Stimulated activated naive CD8-positive, alpha-beta T cell treated with anti-CD3 and anti-CD28 coated beads, Interleukin-15, amount 100 ng/mL, for 72 hours (primary cell): ENCODE results near the gene SH3RF3.

Experiments used
- ATAC-seq: fragments of 150-1000 bp; cut with Tn5 transposase; 2 replicates; pipeline ENCODE4 v1.10.0; 2021; ENCODE audit warnings: mild to moderate bottlenecking, moderate library complexity
- DNase-seq, 2 donors: peaks; one replicate each; pipeline ENCODE4 v3.0.0; 2021 to 2022
- H3K27ac Mint-ChIP-seq, 2 donors: one replicate each; pipeline ENCODE4 v1.8.0; 2022; ENCODE audit warnings: mild to moderate bottlenecking in 2 of 2, mixed read lengths in 2 of 2, moderate library complexity in 2 of 2
- H3K27me3 Mint-ChIP-seq: one replicate; pipeline ENCODE4 v1.8.0; 2022; ENCODE audit warnings: mixed read lengths
- H3K4me1 Mint-ChIP-seq: one replicate; pipeline ENCODE4 v1.8.0; 2022; ENCODE audit warnings: mild to moderate bottlenecking, mixed read lengths
- H3K4me3 Mint-ChIP-seq, 2 donors: one replicate each; pipeline ENCODE4 v1.8.0; 2022; ENCODE audit warnings: mild to moderate bottlenecking in 2 of 2, mixed read lengths in 2 of 2, moderate library complexity in 1 of 2
- H3K9me3 Mint-ChIP-seq, 2 donors: one replicate each; pipeline ENCODE4 v1.8.0; 2022; ENCODE audit warnings: mixed read lengths in 2 of 2

SH3RF3 gene

DNA sequence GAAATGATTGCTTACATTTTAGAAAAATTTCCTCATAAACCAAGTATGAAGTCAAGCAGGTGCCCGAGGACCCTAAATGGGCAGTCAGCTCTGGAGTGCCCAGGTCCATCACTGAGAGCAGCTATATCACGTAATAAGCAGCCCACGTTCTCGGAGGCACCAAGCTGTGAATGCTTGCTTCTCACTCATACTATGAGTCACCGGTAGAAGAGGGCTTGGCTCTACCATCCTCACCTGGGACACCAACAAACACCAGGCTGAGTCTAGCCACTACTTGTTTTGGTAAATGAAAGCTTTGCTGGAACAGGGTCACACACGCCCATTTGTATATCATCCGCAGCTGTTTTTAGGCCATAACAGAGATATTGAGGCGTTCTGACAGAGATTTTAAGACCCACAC is 277.3 kb downstream of the SH3RF3 start:
- no peak for ATAC-seq
- H3K27me3 Mint-ChIP-seq: no peaks in the 10 kb centered on the region
- no peak for DNase-seq
- H3K4me1 Mint-ChIP-seq: peaks cover 23% of the 10 kb centered on the region
- no peaks in the 10 kb centered on the region for H3K9me3 Mint-ChIP-seq
- H3K27ac Mint-ChIP-seq: no peak overlapping the region
- no peak overlapping the region for H3K4me3 Mint-ChIP-seq

DNA sequence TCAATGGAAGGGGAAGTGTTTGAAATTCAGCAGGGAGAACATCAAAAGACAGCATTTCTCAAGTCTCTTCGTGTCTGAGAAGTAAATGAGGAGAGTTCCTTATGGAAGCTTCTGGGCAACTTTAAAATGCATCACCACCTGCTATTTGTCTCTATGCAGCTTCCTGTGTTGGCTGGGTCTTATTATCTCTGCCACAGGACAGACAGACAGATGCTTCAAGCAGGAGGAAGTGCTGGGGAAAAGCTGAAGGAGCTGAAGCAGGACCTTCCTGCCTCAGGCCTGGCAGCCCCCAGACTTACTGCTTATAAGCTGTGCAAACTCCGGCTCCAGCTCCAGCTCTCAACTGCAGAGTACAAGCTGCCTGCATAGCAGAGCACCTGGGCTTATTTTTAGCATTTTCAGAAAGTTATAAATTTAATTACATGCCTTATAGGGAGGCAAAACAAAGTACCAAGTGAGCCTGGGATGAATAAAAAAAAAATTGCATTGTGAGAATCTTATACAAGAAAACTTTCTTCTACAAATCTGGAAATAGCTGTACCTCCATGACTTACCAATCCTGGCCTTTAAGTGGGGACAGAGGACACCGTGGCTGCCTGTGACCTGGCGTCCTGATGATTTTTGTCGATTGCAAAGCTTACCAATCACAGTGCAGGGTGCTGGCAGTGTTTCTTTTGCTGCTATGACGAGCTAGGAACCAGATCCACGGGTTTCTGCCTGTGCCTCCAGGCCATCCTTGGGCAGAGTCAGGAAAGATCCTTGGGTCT is 278.5 kb downstream of the SH3RF3 start:
- DNase-seq: no peak
- ATAC-seq: no peak
- no peaks in the 10 kb centered on the region for H3K9me3 Mint-ChIP-seq
- no peaks in the 10 kb centered on the region for H3K27me3 Mint-ChIP-seq
- no peak overlapping the region for H3K27ac Mint-ChIP-seq
- H3K4me1 Mint-ChIP-seq: peaks cover 18% of the 10 kb centered on the region
- no peak overlapping the region for H3K4me3 Mint-ChIP-seq

DNA sequence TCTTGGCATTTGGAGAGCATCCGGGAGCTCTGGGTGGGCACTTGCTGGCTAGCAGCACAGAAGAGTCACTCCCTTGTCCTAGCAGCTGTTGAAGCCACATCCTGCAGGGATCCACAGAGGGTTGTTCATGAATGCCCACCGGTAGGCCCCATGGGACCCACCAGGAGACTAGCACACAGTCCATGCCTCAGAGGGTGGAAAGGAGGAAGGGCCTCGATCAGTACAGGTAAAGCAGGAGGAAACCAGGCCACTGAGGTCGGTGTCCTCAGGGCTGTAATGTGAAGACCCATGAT is 279.0 kb downstream of the SH3RF3 start:
- H3K4me3 Mint-ChIP-seq: no peak overlapping the region
- H3K27me3 Mint-ChIP-seq: no peaks in the 10 kb centered on the region
- ATAC-seq: no peak
- peaks cover 13% of the 10 kb centered on the region for H3K4me1 Mint-ChIP-seq
- DNase-seq: no peak
- H3K9me3 Mint-ChIP-seq: no peaks in the 10 kb centered on the region
- H3K27ac Mint-ChIP-seq: no peak overlapping the region

DNA sequence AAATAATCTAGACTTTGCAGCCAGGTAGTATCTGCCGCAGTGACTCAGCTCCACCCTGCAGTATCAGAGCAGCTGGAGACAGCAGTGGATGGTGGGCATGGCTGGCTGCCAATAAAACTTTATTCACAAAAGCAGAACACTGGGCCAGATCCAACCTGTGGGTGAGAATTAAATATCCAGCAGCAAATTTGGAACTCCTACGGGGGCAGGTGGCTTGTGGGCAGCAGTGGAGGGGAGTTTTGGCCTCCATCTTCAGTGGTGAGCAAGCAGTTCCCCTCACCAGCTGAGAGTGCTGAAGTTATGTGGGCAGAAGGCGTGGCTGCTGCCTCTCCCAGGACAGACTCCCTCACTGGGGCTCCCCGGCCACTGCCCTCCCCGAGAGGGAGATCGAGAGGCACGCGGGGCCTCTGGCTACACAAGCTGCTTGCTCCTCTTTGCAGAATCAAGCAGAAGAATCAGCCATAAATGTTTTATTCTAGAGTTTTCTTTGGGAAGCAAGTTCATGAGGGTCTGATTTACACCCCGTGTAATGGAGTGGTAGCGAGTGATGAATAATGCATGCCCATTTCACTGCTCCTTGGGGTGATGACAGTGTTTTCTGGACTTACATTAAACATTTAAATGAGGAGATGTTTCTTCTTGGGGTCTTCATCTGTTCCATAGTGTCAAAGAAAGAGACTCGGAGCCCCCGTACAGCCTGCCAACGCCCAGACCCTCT is 280.5 kb downstream of the SH3RF3 start:
- ATAC-seq (no peak), DNase-seq (no peak)
- Mint-ChIP-seq H3K27ac (peak overlapping the region in 1 of 2 donors; percentile 20), H3K9me3 (no peaks in the 10 kb centered on the region), H3K4me1 (no peaks in the 10 kb centered on the region), H3K27me3 (no peaks in the 10 kb centered on the region), H3K4me3 (no peak overlapping the region)

DNA sequence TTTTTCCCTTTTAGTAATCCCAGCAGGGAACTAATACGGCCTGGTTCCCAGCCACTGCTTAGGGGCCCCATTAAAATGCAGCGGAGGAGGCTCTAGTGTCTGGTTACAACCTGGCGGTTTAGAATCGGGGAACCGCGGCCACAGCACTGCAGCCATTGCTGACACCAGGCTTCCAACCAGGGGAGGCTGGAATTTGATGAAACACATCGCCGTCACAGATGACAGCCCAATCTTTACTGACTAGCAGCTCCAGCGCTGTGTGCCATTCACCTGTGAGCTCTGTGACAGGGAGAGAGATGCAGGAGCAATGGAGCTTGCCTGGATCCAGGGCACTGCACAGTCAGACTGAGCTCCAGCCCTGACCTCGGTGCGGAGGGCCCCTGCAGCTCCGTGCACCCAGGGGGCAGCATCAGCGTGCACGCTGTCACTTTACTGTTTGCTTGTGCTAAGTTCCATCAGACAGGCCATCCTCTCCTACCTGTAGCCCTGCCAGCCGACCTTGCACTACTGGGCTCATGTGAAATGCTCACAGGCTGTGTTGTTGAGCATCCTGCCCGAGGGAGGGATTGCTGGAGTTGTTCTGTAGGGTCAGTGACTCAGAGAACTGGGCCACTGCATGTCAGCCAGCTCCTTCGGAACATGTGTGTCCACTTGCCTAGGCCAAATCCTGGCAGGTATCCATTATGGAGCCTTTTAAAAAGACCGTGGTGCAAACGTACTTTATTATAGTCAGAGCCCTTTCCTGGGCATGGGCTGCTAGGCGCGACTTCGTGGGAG is 281.2 kb downstream of the SH3RF3 start:
- ATAC-seq (no peak), DNase-seq (no peak)
- H3K27me3 Mint-ChIP-seq: no peaks in the 10 kb centered on the region
- peak overlapping the region in 1 of 2 donors; percentile 20 for H3K27ac Mint-ChIP-seq
- no peaks in the 10 kb centered on the region for H3K9me3 Mint-ChIP-seq
- H3K4me1 Mint-ChIP-seq: no peaks in the 10 kb centered on the region
- H3K4me3 Mint-ChIP-seq: no peak overlapping the region

DNA sequence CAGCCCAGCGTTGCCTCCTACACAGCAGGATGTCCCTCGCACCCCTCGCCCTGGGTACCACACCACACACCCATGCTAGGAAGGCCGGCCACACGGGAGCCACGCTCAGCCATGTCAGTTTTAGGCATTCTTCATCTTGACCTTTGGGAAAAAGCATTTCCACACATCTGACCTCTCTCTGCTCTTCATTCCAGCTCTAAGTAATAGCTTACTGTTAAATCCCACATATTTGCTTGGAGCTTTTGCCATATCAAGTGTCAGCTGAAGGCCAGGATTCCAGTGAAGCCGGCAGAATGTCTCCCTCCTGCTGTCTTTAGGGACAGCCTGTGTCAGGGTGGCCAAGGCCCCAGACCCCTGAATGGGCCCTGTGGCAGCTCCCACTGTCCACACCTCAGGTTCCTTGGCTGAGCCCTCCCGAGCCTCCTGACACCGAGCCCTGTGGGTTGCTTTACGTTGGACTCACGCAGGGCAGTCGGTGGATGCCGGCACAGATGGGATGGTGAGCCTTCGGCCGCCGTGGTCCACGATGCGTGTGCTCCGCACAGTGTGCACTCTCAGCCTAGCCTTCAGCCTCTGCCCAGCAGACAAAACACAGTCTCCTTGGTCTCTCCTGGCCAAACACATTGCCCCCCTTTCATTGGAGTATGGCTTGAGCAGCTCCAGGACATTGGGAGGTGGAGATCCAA is 282.8 kb downstream of the SH3RF3 start:
- no peak overlapping the region for H3K27ac Mint-ChIP-seq
- no peak overlapping the region for H3K4me3 Mint-ChIP-seq
- no peaks in the 10 kb centered on the region for H3K27me3 Mint-ChIP-seq
- H3K9me3 Mint-ChIP-seq: no peaks in the 10 kb centered on the region
- ATAC-seq: no peak
- no peak for DNase-seq
- no peaks in the 10 kb centered on the region for H3K4me1 Mint-ChIP-seq

DNA sequence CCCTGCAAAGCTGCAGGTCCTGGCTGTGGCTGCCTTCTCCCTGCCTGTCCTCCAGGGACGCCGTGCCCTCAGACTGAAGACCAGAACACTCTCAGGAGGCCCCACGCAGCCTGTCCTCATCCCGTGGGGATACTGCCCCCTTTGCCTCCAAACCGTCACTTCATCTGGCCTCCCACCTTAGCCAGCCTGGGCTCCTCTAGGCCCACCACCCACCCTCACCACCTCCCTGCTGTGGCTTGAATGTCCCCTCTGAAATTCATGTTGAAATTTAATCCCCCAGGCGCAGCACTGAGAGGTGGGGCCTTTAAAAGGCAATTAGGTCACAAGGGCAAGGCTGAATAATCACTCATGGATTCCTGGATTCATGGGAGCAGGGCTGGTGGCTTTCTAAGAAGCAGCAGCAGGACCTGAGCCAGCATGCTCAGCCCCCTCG is 286.6 kb downstream of the SH3RF3 start:
- Mint-ChIP-seq H3K4me1 (no peaks in the 10 kb centered on the region), H3K4me3 (no peak overlapping the region), H3K27ac (no peak overlapping the region), H3K9me3 (no peaks in the 10 kb centered on the region), H3K27me3 (no peaks in the 10 kb centered on the region)
- ATAC-seq (no peak), DNase-seq (no peak)

DNA sequence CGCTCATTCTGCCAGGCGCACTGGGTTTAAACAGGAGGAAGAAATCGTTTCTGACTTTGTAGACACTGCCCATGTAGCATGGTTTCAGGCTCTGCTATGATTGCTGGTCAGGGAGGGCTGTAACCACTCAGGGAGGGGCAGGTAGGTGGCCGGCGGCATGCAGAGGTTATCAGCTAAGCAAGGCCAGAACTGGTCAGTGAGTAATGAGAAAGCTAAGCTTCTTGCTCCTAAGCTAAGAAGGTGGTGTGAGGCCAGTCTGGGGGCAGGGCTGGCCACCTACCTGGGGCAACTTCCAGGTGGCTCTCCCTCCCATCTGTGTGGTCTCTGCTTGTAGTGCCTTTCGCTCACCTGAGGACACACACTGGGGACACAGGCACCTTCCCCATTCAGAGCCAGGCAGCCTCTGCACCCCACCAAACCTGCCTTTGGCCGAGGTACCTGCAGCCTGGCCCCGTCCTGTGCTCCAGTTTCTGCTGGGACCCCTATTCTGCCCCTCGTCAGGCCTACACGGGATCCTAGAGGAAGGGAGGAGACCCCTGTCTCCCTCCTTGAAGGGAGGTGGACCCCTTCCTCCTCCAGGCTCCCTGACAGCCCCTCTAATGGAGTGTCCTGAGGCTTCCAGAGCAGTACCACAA is 288.8 kb downstream of the SH3RF3 start:
- no peak for ATAC-seq
- H3K9me3 Mint-ChIP-seq: no peaks in the 10 kb centered on the region
- H3K4me3 Mint-ChIP-seq: no peak overlapping the region

DNA sequence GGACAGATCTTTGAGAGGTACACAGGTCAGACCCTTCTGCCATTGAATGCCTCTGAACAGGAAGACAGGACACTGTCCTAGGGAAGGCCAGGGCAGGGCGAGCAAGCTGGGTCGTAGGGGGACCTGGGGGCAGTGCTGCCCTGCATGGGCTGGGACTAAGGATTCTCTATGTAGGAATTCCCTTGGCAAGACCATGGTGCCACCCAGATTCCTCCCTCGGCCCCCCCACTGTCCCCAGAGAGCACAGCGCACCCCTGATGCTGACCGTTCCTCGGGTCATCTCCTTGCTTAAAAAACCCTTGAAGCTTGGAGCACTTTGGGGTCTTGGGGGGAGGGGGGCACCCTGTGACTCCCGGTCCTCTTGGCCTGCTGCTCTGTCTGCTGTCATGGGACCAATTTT is 289.7 kb downstream of the SH3RF3 start:
- no peaks in the 10 kb centered on the region for H3K9me3 Mint-ChIP-seq

More for the DNA sequence above, 288.8 kb downstream of the SH3RF3 start:
- H3K27ac Mint-ChIP-seq: no peak overlapping the region
- no peak for DNase-seq
- no peaks in the 10 kb centered on the region for H3K4me1 Mint-ChIP-seq
- no peaks in the 10 kb centered on the region for H3K27me3 Mint-ChIP-seq

DNA sequence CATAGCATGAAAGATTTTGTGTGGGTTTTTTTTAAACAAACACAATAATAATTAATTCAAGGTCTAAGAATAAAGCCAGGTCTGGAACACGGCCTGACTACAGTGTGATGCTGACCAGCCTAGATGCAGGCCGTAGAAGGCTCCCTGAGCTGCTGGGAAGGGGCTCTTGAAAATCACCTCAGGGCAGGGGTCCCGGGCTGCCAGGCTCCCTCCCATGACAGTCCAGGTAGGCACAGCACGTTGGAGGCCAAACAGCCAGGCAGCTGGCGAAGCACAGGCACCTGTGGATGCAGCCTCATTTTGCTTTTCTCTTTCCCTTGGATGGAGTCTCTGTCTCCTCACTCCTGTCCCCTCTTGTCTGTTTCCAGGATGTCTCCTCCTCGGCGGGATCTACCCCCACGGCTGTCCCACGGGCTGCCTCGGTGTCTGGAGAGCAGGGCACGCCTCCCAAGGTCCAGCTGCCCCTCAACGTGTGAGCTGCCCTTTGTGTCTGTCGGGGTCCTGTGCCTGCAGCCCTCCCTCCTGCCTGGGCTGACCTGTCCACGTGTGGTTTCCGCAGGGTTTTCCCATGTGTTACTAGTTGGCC is 290.3 kb downstream of the SH3RF3 start:
- Mint-ChIP-seq H3K27me3 (no peaks in the 10 kb centered on the region), H3K4me1 (no peaks in the 10 kb centered on the region)
- DNase-seq: no peak

More for the DNA sequence above, 289.7 kb downstream of the SH3RF3 start:
- no peaks in the 10 kb centered on the region for H3K27me3 Mint-ChIP-seq
- DNase-seq: no peak
- no peaks in the 10 kb centered on the region for H3K4me1 Mint-ChIP-seq
- no peak overlapping the region for H3K4me3 Mint-ChIP-seq
- no peak for ATAC-seq
- H3K27ac Mint-ChIP-seq: no peak overlapping the region

DNA sequence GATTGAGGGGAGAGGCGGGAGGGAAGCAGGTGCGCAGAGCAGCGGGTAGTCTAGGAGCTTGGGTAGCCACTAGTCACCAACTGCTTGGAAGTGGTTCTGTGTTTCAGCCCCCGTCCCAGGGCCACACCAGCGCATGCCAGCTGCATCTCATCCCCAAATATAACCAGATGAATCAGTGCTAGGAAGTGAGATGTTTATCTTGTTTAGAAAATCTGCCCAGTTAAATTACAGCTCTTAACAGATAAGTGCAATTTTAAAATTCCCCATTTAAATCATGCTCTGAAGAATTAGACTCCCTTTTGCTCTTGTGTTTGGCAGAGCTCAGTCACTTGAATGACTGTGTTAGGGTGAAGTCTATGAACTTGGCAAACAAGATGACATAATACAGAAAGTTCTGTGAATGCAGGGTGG is 291.0 kb downstream of the SH3RF3 start:
- H3K9me3 Mint-ChIP-seq: no peaks in the 10 kb centered on the region
- no peak overlapping the region for H3K4me3 Mint-ChIP-seq
- no peak overlapping the region for H3K27ac Mint-ChIP-seq
- DNase-seq (no peak), ATAC-seq (no peak)
- H3K27me3 Mint-ChIP-seq: no peaks in the 10 kb centered on the region
- no peaks in the 10 kb centered on the region for H3K4me1 Mint-ChIP-seq

More for the DNA sequence above, 290.3 kb downstream of the SH3RF3 start:
- no peak for ATAC-seq
- Mint-ChIP-seq H3K27ac (no peak overlapping the region), H3K9me3 (no peaks in the 10 kb centered on the region), H3K4me3 (no peak overlapping the region)

DNA sequence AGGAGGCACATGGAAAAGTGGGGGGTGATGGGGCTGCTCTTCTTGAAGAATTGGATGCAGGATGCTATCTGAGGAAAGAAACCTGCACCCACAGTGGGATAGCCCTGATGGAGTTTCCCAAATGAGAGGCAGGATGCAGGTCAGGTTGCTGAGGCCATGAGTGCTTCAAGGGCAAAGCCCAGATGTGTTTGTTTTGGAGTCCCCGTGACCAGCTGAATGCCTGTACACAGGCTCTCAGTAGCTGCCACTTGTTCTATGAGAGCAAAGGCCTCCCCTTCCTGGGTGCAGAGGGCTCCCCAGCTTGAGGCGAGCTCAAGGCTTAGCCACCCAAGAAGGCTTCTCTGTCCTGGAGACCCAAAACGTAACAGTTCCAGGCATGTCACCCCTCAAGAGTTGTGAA is 292.1 kb downstream of the SH3RF3 start:
- Mint-ChIP-seq H3K9me3 (no peaks in the 10 kb centered on the region), H3K4me3 (no peak overlapping the region), H3K27me3 (no peaks in the 10 kb centered on the region), H3K27ac (no peak overlapping the region), H3K4me1 (no peaks in the 10 kb centered on the region)
- DNase-seq (no peak), ATAC-seq (no peak)

DNA sequence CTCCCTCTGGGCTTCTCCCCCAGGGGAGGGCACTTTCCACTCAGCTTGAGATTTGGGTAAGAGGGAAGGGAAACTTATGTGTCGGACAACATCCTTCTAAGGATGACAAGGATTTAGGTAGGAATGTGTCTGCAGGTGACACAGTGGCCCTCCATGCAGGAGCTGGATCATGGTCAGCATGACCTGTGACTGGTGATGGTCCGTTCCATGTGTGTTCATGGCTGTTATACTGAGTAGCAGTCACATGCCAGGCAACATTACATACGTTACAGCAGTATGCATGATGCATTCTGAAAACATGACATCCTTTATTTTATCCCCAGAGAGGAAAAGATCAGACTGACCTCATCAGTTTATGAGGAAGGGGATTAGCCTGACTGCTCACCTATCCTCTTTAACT is 292.6 kb downstream of the SH3RF3 start:
- H3K27ac Mint-ChIP-seq: peak overlapping the region in 1 of 2 donors; percentile 12
- H3K27me3 Mint-ChIP-seq: no peaks in the 10 kb centered on the region
- H3K4me1 Mint-ChIP-seq: no peaks in the 10 kb centered on the region
- ATAC-seq (no peak), DNase-seq (no peak)
- H3K9me3 Mint-ChIP-seq: no peaks in the 10 kb centered on the region
- H3K4me3 Mint-ChIP-seq: no peak overlapping the region

DNA sequence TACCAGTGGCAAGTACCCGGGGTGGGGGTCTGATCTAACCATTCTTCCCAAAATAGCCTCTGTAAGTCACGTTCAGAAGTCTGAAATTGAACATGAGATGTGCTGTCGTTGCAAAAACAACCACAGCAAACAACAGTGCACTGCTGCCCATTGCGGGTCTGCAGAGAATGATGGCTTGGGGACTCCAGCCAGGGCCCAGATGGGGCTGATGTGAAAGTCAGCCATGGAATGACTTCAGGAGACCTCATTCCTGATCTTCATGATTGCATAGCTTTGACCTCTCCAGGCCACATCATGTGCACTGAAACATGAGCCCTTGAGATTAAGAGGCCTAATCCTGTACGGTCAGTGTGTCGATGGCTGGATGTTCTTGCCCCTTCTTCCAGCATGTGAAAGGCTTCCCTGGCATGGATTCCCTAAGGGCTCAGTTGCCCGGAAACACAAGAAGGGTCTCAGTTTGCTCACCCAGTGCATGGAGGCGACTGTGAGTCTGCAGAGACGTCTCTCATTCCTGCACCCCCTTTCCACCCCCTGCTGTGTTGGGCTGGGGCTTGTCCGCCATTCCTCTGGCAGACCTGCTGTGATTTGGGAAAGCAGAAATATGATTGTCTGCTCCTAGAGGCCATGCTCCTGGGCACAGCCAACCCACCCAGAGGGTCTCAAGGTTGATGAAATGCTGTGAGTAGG is 293.2 kb downstream of the SH3RF3 start:
- no peaks in the 10 kb centered on the region for H3K4me1 Mint-ChIP-seq
- H3K4me3 Mint-ChIP-seq: no peak overlapping the region
- ATAC-seq (no peak), DNase-seq (no peak)
- H3K27me3 Mint-ChIP-seq: no peaks in the 10 kb centered on the region
- H3K9me3 Mint-ChIP-seq: no peaks in the 10 kb centered on the region
- no peak overlapping the region for H3K27ac Mint-ChIP-seq
